GM12892 (cell line): ENCODE data around the gene LAMA2.

Experiments
- DNase-seq: peaks from one replicate; pipeline ENCODE4 v3.0.0; 2011; ENCODE audit not compliant: insufficient read length
- FAIRE-seq: peaks from 2 replicates; lab custom pipeline; 2011; peaks lifted over from hg19 to GRCh38; lab: Jason Lieb, UNC
- POLR2A ChIP-seq: IDR thresholded peaks from 2 replicates; pipeline ENCODE4 v1.6.1; 2011; ENCODE audit warnings: low read depth, low read length, control low read depth
- POLR2AphosphoS5 ChIP-seq: IDR thresholded peaks from 2 replicates; pipeline ENCODE4 v1.6.1; 2011; ENCODE audit warnings: low read depth, low read length, control low read depth
- TAF1 ChIP-seq: IDR thresholded peaks from 2 replicates; pipeline ENCODE4 v1.6.1; 2011; ENCODE audit warnings: low read depth, mild to moderate bottlenecking, control low read depth, low read length, borderline replicate concordance

LAMA2 gene

GRCh38 chr6:129215916-129216520 is 333.1 kb downstream of the LAMA2 start:
- TF ChIP-seq POLR2AphosphoS5 (no peak), POLR2A (no peak), TAF1 (no peak)
- no peak for FAIRE-seq
- no peak for DNase-seq

- FAIRE-seq (no peak), DNase-seq (no peak)
- TF ChIP-seq POLR2A, result no peak
- TF ChIP-seq TAF1, result no peak
- no peak for TF ChIP-seq POLR2AphosphoS5
Observed at GRCh38 chr6:129217701-129218100, 334.8 kb downstream of the LAMA2 start.

- DNase-seq, result no peak
- TF ChIP-seq POLR2AphosphoS5, result no peak
- TF ChIP-seq POLR2A, result no peak
- no peak for TF ChIP-seq TAF1
- FAIRE-seq, result no peak
Observed at GRCh38 chr6:129233458-129234134, 350.7 kb downstream of the LAMA2 start.

GRCh38 chr6:129235167-129236000 is 352.4 kb downstream of the LAMA2 start:
- TF ChIP-seq TAF1 (no peak), POLR2A (no peak), POLR2AphosphoS5 (no peak)
- FAIRE-seq (no peak), DNase-seq (no peak)

- TF ChIP-seq TAF1 (no peak), POLR2AphosphoS5 (no peak)
- FAIRE-seq (no peak), DNase-seq (no peak)
Observed at GRCh38 chr6:129236001-129236517, 353.1 kb downstream of the LAMA2 start.

- DNase-seq (no peak), FAIRE-seq (no peak)
- TF ChIP-seq POLR2AphosphoS5 (no peak), POLR2A (no peak), TAF1 (no peak)
Observed at GRCh38 chr6:129238991-129239390, 356.1 kb downstream of the LAMA2 start.

GRCh38 chr6:129239825-129240491 is 357.0 kb downstream of the LAMA2 start:
- TF ChIP-seq POLR2A (no peak), POLR2AphosphoS5 (no peak), TAF1 (no peak)
- FAIRE-seq (no peak), DNase-seq (no peak)

- TF ChIP-seq POLR2AphosphoS5, result no peak
- no peak for TF ChIP-seq TAF1
- TF ChIP-seq POLR2A, result no peak
- FAIRE-seq, result no peak
- DNase-seq, result no peak
Observed at GRCh38 chr6:129240492-129240853, 357.5 kb downstream of the LAMA2 start.

- FAIRE-seq (no peak), DNase-seq (no peak)
Observed at GRCh38 chr6:129242546-129242945, 359.6 kb downstream of the LAMA2 start.

GRCh38 chr6:129243377-129243776 is 360.4 kb downstream of the LAMA2 start:
- FAIRE-seq (no peak), DNase-seq (no peak)
- TF ChIP-seq POLR2A (no peak), POLR2AphosphoS5 (no peak), TAF1 (no peak)

More at GRCh38 chr6:129242546-129242945, 359.6 kb downstream of the LAMA2 start:
- TF ChIP-seq POLR2AphosphoS5 (no peak), TAF1 (no peak), POLR2A (no peak)

- TF ChIP-seq POLR2A, result no peak
- no peak for TF ChIP-seq TAF1
- no peak for TF ChIP-seq POLR2AphosphoS5
- DNase-seq (no peak), FAIRE-seq (no peak)
Observed at GRCh38 chr6:129248946-129249345, 366.0 kb downstream of the LAMA2 start.
